Astrocyte of the cerebellum (primary cell): Measurements from ENCODE around the gene PRSS56.

Experiments
- DNase-seq: peaks from one replicate; pipeline ENCODE4 v3.0.0-alpha.2; 2011; ENCODE audit warnings: low read depth
- H3K4me3 ChIP-seq: 2 replicates; pipeline ENCODE4 v1.5.1; 2011; ENCODE audit warnings: mild to moderate bottlenecking, low read depth, low read length, moderate library complexity
- CTCF ChIP-seq: IDR thresholded peaks from 2 replicates; pipeline ENCODE4 v1.5.1; 2012; ENCODE audit warnings: low read length, low read depth, moderate library complexity, mild to moderate bottlenecking; ENCODE audit errors: missing control alignments
- in situ Hi-C: cut with HindIII; loops from 2 replicates; pipeline ENCODE4 v1.10.0; 2017; ENCODE audit warnings: low sequenced_read_pairs

PRSS56 gene

GRCh38 chr2:232571026-232571474 is 50.9 kb downstream of the PRSS56 start:
- no peak for DNase-seq
- H3K4me3 ChIP-seq: no peak overlapping the region
- no peak for TF ChIP-seq CTCF
- in situ Hi-C loops: no loop called here

- in situ Hi-C loops: no loop called here
- H3K4me3 ChIP-seq: no peak overlapping the region
- no peak for DNase-seq
- no peak for TF ChIP-seq CTCF
Measured at GRCh38 chr2:232573042-232573441, 52.9 kb downstream of the PRSS56 start.

- TF ChIP-seq CTCF: no peak
- no peak for DNase-seq
- in situ Hi-C loops: no loop called here
- H3K4me3 ChIP-seq: no peak overlapping the region
Measured at GRCh38 chr2:232573771-232574435, 53.7 kb downstream of the PRSS56 start.

GRCh38 chr2:232574674-232575403 is 54.7 kb downstream of the PRSS56 start:
- no peak overlapping the region for H3K4me3 ChIP-seq
- in situ Hi-C loops: no loop called here
- TF ChIP-seq CTCF: no peak
- no peak for DNase-seq
